CD4-positive, alpha-beta memory T cell (primary cell): Measurements from ENCODE around the gene FRMD5. TPM values are rescaled to one million over a fixed set of nuclear protein-coding genes. Genes with fewer than 3 reads are reported as not detected.

ENCODE experiments used
- CTCF ChIA-PET: fragments of 350-600 bp; sonication (Branson Sonifier 250); formaldehyde crosslinking; loops from one replicate; lab custom pipeline; 2021; ENCODE audit warnings: inconsistent platforms; ENCODE audit not compliant: partially characterized antibody; lab: Charles Lee
- POLR2A ChIA-PET: fragments of 350-600 bp; sonication (Branson Sonifier 250); formaldehyde crosslinking; loops from one replicate; lab custom pipeline; 2021; ENCODE audit not compliant: partially characterized antibody; lab: Charles Lee
- DNase-seq, 5 donors: peaks; one replicate each; pipeline versions ENCODE4 v3.0.0 to v3.0.0-alpha.2; 2020 to 2022; ENCODE audit warnings: mixed read lengths in 1 of 5
- H3K27ac ChIP-seq: one replicate; pipeline ENCODE4 v1.7.0; 2013; ENCODE audit warnings: low read depth, low read length
- H3K27me3 ChIP-seq: 2 replicates; pipeline ENCODE4 v1.7.0; 2013; ENCODE audit warnings: mild to moderate bottlenecking, low read length, moderate library complexity; ENCODE audit not compliant: insufficient read depth
- H3K36me3 ChIP-seq: 2 replicates; pipeline ENCODE4 v1.7.0; 2013; ENCODE audit warnings: mild to moderate bottlenecking, low read length, moderate library complexity; ENCODE audit not compliant: insufficient read depth
- H3K4me1 ChIP-seq: 2 replicates; pipeline ENCODE4 v1.7.0; 2013; ENCODE audit warnings: mild to moderate bottlenecking, low read length, moderate library complexity; ENCODE audit not compliant: insufficient read depth
- H3K4me3 ChIP-seq, 2 donors: one replicate each; pipeline ENCODE4 v1.7.0; 2013; ENCODE audit warnings: low read length in 2 of 2, mild to moderate bottlenecking in 1 of 2
- H3K9me3 ChIP-seq, 2 donors: one replicate each; pipeline ENCODE4 v1.7.0; 2013; ENCODE audit warnings: low read length in 2 of 2, control low read depth in 1 of 2; ENCODE audit not compliant: control insufficient read depth in 1 of 2
- H3K27ac Mint-ChIP-seq, 7 donors: one replicate each; pipeline ENCODE4 v1.8.0; 2020 to 2021; ENCODE audit warnings: mixed read lengths in 7 of 7, mild to moderate bottlenecking in 6 of 7, inconsistent platforms in 3 of 7, moderate library complexity in 3 of 7
- H3K27me3 Mint-ChIP-seq, 2 donors: one replicate each; pipeline ENCODE4 v1.8.0; 2020 to 2021; ENCODE audit warnings: mixed read lengths in 2 of 2
- H3K36me3 Mint-ChIP-seq, 2 donors: one replicate each; pipeline ENCODE4 v1.8.0; 2020 to 2021; ENCODE audit warnings: mixed read lengths in 2 of 2, inconsistent platforms in 1 of 2, mild to moderate bottlenecking in 1 of 2
- H3K4me1 Mint-ChIP-seq, 4 donors: one replicate each; pipeline ENCODE4 v1.8.0; 2020 to 2021; ENCODE audit warnings: mixed read lengths in 4 of 4, mild to moderate bottlenecking in 1 of 4
- H3K4me3 Mint-ChIP-seq, 8 donors: one replicate each; pipeline ENCODE4 v1.8.0; 2020 to 2021; ENCODE audit warnings: mixed read lengths in 8 of 8, mild to moderate bottlenecking in 7 of 8, moderate library complexity in 6 of 8, inconsistent platforms in 3 of 8
- H3K9me3 Mint-ChIP-seq, 8 donors: one replicate each; pipeline ENCODE4 v1.8.0; 2020 to 2021; ENCODE audit warnings: mixed read lengths in 8 of 8, mild to moderate bottlenecking in 5 of 8, inconsistent platforms in 3 of 8, moderate library complexity in 1 of 8
- intact Hi-C: fragments of 100-400 bp; cut with micrococcal nuclease; formaldehyde crosslinking; loops from one replicate; pipeline ENCODE4 v1.15.1; 2023
- polyA plus RNA-seq, 2 donors: library from polyadenylated mRNA; unstranded; fragments of 300-500 nt; fragmentation: Illumina TruSeq; gene quantifications; one replicate each; pipeline ENCODE4 v1.2.3, GENCODE V29; 2021
- total RNA-seq, 2 experiments: library from RNA; stranded (reverse); gene quantifications; one replicate each; pipeline ENCODE4 v1.2.3, GENCODE V29; 2021

Gene FRMD5
- total and polyA plus RNA-seq, 4 experiments from 2014 or later = 0.08 to 0.47 TPM; not detected in 2

DNA sequence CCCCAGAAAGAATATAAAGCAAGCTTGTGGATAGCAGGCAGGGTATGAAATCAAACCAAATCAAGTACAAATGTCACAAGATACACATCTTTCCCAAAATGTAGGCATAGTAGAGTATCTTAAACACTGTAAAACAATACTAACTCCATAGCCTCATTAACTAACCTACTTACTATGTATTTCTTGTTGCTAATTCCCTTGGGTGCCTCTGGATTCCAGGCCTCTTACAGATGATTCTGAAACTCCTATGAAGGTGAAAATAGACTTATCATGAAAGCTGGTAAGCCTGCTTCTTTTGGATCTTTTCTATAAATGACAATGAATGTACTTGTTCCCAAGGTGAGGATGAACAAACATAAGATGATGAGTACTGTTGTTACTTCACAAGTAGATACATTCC, 93.8 kb downstream of the FRMD5 start:
- POLR2A ChIA-PET = no interaction called here
- DNase-seq = no peak
- Histone ChIP-seq H3K36me3 (no peaks in the 10 kb centered on the region), H3K4me1 (no peaks in the 10 kb centered on the region), H3K9me3 (no peaks in the 10 kb centered on the region), H3K27ac (no peak overlapping the region), H3K4me3 (no peak overlapping the region), H3K27me3 (peaks cover under 1% of the 10 kb centered on the region)
- Mint-ChIP-seq H3K27me3 (peaks cover 4 to 11% of the 10 kb centered on the region in 2 donors), H3K9me3 (peaks cover 0 to 2% (median 0%) of the 10 kb centered on the region in 8 donors), H3K36me3 (no peaks in the 10 kb centered on the region), H3K27ac (no peak overlapping the region), H3K4me1 (no peaks in the 10 kb centered on the region), H3K4me3 (no peak overlapping the region)
- intact Hi-C loops = no loop called here
- CTCF ChIA-PET = no interaction called here

GRCh38 chr15:44099671-44100070, 95.4 kb downstream of the FRMD5 start:
- Histone ChIP-seq H3K27ac (no peak overlapping the region), H3K4me3 (no peak overlapping the region), H3K36me3 (no peaks in the 10 kb centered on the region), H3K27me3 (no peaks in the 10 kb centered on the region), H3K4me1 (no peaks in the 10 kb centered on the region), H3K9me3 (no peaks in the 10 kb centered on the region)
- intact Hi-C loops = no loop called here
- no peak overlapping the region for H3K4me3 Mint-ChIP-seq
- DNase-seq = no peak
- no peak overlapping the region for H3K27ac Mint-ChIP-seq
- peaks cover 6 to 10% of the 10 kb centered on the region in 2 donors for H3K27me3 Mint-ChIP-seq
- ChIA-PET CTCF (no interaction called here), POLR2A (no interaction called here)
- no peaks in the 10 kb centered on the region for H3K4me1 Mint-ChIP-seq
- H3K9me3 Mint-ChIP-seq = peaks cover 0 to 2% (median 0%) of the 10 kb centered on the region in 8 donors
- H3K36me3 Mint-ChIP-seq = no peaks in the 10 kb centered on the region

- no peak overlapping the region for H3K4me3 Mint-ChIP-seq
Measured at GRCh38 chr15:44097552-44097951, 97.5 kb downstream of the FRMD5 start.

DNA sequence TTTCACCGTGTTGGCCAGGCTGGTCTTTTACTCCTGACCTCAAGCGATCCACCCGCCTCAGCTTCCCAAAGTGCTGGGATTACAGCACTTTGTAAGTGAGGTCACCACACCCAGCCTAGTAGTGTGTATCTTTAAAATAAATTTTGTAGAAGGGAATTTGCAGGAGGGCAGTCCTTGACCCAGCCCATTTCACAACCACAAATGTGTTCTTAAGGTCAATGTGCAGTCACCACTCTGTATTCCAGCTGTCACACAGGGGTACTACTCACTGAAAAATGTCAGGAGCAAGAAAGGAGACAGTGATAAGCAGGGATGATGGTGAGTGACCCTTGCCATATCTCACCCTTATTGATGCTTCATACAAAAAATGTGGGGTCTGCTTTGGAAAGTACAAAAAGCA, 98.5 kb downstream of the FRMD5 start:
- no peaks in the 10 kb centered on the region for H3K4me1 ChIP-seq
- Mint-ChIP-seq H3K36me3 (no peaks in the 10 kb centered on the region), H3K4me3 (no peak overlapping the region), H3K27me3 (peaks cover 7 to 11% of the 10 kb centered on the region in 2 donors), H3K27ac (no peak overlapping the region), H3K4me1 (no peaks in the 10 kb centered on the region), H3K9me3 (peaks cover 0 to 2% (median 0%) of the 10 kb centered on the region in 8 donors)
- no peaks in the 10 kb centered on the region for H3K27me3 ChIP-seq
- no peak for DNase-seq
- ChIA-PET CTCF (no interaction called here), POLR2A (no interaction called here)
- intact Hi-C loops = no loop called here
- no peaks in the 10 kb centered on the region for H3K9me3 ChIP-seq
- H3K36me3 ChIP-seq = no peaks in the 10 kb centered on the region
- H3K27ac ChIP-seq = no peak overlapping the region
- no peak overlapping the region for H3K4me3 ChIP-seq

More at GRCh38 chr15:44097552-44097951, 97.5 kb downstream of the FRMD5 start:
- H3K27me3 ChIP-seq = no peaks in the 10 kb centered on the region
- H3K9me3 ChIP-seq = no peaks in the 10 kb centered on the region
- ChIA-PET POLR2A (no interaction called here), CTCF (interaction anchor here (1.7 kb wide), 1 partner anchor 31 kb away, joined by 5 read pairs; no protein-coding TSS in a partner anchor)
- no peaks in the 10 kb centered on the region for H3K36me3 ChIP-seq
- H3K27ac ChIP-seq = no peak overlapping the region
- peaks cover 0 to 2% (median 0%) of the 10 kb centered on the region in 8 donors for H3K9me3 Mint-ChIP-seq
- no peak overlapping the region for H3K27ac Mint-ChIP-seq
- intact Hi-C loops = no loop called here
- H3K4me1 Mint-ChIP-seq = no peaks in the 10 kb centered on the region
- no peak for DNase-seq
- H3K36me3 Mint-ChIP-seq = no peaks in the 10 kb centered on the region
- no peak overlapping the region for H3K4me3 ChIP-seq
- no peaks in the 10 kb centered on the region for H3K4me1 ChIP-seq
- H3K27me3 Mint-ChIP-seq = peaks cover 7 to 11% of the 10 kb centered on the region in 2 donors

DNA sequence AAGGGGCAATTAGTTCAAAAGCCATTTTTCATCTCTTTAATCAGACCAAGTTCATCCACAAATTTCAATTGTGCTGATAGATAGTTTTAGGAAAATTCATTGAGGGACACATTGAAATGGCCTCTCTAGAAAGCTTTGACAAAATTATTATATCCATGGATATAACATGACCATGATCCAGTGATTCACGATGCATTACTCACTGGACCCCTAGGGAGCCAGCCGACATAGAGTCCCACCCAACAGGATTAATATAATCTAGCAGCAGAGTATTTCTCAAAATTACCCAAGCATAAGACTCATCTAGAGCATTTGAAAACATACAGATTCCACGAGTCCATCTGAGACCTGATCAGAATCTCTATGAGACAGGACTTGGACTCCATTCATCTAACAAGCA, 100.3 kb downstream of the FRMD5 start:
- intact Hi-C loops = no loop called here
- H3K36me3 Mint-ChIP-seq = no peaks in the 10 kb centered on the region
- H3K4me1 ChIP-seq = no peaks in the 10 kb centered on the region
- no peaks in the 10 kb centered on the region for H3K9me3 ChIP-seq
- H3K27ac Mint-ChIP-seq = no peak overlapping the region
- no peak overlapping the region for H3K4me3 Mint-ChIP-seq
- no peaks in the 10 kb centered on the region for H3K4me1 Mint-ChIP-seq
- no peak for DNase-seq
- peaks cover 0 to 2% (median 0%) of the 10 kb centered on the region in 8 donors for H3K9me3 Mint-ChIP-seq
- CTCF ChIA-PET = interaction anchor here (2.0 kb wide), 1 partner anchor 9 kb away, joined by 4 read pairs; no protein-coding TSS in a partner anchor
- H3K36me3 ChIP-seq = no peaks in the 10 kb centered on the region
- H3K27ac ChIP-seq = no peak overlapping the region
- no peaks in the 10 kb centered on the region for H3K27me3 ChIP-seq
- H3K27me3 Mint-ChIP-seq = peaks cover 7 to 11% of the 10 kb centered on the region in 2 donors
- POLR2A ChIA-PET = no interaction called here
- H3K4me3 ChIP-seq = no peak overlapping the region

DNA sequence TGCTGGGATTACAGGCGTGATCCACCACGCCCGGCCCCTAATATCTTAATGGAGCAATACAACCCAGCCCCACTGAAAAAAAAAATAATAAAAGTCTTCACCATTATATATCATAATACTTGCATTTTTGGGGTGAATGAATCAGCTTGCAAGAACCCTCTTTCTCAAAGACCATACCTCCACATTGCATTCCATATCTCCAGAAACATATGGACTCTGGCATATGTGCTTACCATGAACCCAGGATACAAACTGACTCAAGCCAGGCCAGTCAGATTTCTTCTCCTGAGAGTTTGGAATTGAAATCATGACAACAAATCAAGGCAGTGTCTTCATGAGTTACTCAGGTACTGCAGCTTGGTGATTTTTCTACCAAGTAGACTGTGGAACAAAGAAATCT, 101.2 kb downstream of the FRMD5 start:
- Histone ChIP-seq H3K4me3 (no peak overlapping the region), H3K4me1 (no peaks in the 10 kb centered on the region), H3K27me3 (no peaks in the 10 kb centered on the region), H3K36me3 (no peaks in the 10 kb centered on the region), H3K27ac (no peak overlapping the region), H3K9me3 (no peaks in the 10 kb centered on the region)
- ChIA-PET CTCF (interaction anchor here (2.0 kb wide), 1 partner anchor 10 kb away, joined by 4 read pairs; no protein-coding TSS in a partner anchor), POLR2A (no interaction called here)
- Mint-ChIP-seq H3K27me3 (peaks cover 7 to 11% of the 10 kb centered on the region in 2 donors), H3K36me3 (no peaks in the 10 kb centered on the region), H3K4me1 (no peaks in the 10 kb centered on the region), H3K4me3 (no peak overlapping the region), H3K9me3 (peaks cover 0 to 2% (median 0%) of the 10 kb centered on the region in 8 donors), H3K27ac (no peak overlapping the region)
- intact Hi-C loops = no loop called here
- no peak for DNase-seq

- intact Hi-C loops = no loop called here
- DNase-seq = no peak
- Mint-ChIP-seq H3K27ac (no peak overlapping the region), H3K4me3 (no peak overlapping the region), H3K4me1 (no peaks in the 10 kb centered on the region), H3K36me3 (no peaks in the 10 kb centered on the region), H3K27me3 (peaks cover 7 to 11% of the 10 kb centered on the region in 2 donors), H3K9me3 (peaks cover 0 to 2% (median 0%) of the 10 kb centered on the region in 8 donors)
- Histone ChIP-seq H3K27ac (no peak overlapping the region), H3K36me3 (no peaks in the 10 kb centered on the region), H3K9me3 (no peaks in the 10 kb centered on the region), H3K4me1 (no peaks in the 10 kb centered on the region), H3K4me3 (no peak overlapping the region), H3K27me3 (no peaks in the 10 kb centered on the region)
- ChIA-PET CTCF (no interaction called here), POLR2A (no interaction called here)
Measured at GRCh38 chr15:44092221-44092620, 102.8 kb downstream of the FRMD5 start.
